22Rv1 (cell line): ENCODE measurements around the gene KCNQ1OT1.

Source experiments
- H3K27ac ChIP-seq: fragments of 450-650 bp; 2 replicates; pipeline ENCODE4 v1.5.1; 2017
- CTCF ChIP-seq: fragments of 450-650 bp; IDR thresholded peaks from 2 replicates; pipeline ENCODE4 v1.5.1; 2017; ENCODE audit warnings: mild to moderate bottlenecking
- ZFX ChIP-seq: fragments of 450-650 bp; IDR thresholded peaks from 2 replicates; pipeline ENCODE4 v1.6.1; 2017; ENCODE audit warnings: antibody characterized with exemption, borderline replicate concordance

KCNQ1OT1 gene

GRCh38 chr11:2691355-2691761 is 8.4 kb downstream of the KCNQ1OT1 start:
- H3K27ac ChIP-seq, result no peak overlapping the region
- TF ChIP-seq ZFX (no peak), CTCF (no peak)

DNA sequence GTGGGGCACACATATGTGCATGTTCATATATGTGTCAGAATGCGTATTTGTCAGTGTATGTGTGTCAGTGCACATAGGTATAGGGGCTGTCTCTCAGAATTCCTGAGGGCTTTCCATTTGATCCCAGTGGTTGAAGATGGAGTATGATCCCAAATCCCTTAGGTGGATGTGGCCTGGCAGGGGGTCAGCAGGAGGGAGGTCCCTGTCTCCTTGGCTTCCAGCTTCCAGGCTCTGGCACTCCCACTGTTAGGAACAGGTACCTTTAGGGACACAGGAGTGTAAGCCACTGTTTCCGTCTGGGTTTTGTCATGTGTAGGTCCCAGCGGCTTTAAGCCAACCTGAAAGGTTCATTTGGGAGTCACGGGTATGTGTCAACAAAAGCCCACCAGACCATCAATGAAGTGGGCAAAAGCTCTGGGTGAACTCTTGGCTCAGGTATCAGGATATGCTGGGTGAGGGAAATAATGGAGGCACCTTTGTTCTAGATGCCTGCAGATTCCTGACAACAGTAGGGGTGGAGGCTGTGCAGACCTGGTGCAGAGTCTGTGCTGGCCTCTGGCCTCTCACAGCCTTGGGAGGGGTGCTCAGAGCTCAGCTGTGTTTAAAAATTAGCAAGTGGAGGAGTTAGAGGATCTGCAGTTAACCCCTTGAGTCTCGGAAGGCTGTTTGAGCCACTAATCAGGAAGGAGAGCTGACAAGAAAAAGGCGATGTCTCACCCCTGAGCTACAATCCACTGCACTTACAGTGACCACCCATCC is 9.0 kb downstream of the KCNQ1OT1 start:
- no peak overlapping the region for H3K27ac ChIP-seq
- TF ChIP-seq ZFX, result no peak
- TF ChIP-seq CTCF, result no peak

GRCh38 chr11:2689651-2690575 is 9.9 kb downstream of the KCNQ1OT1 start:
- TF ChIP-seq ZFX, result no peak
- TF ChIP-seq CTCF, result no peak
- H3K27ac ChIP-seq, result no peak overlapping the region

DNA sequence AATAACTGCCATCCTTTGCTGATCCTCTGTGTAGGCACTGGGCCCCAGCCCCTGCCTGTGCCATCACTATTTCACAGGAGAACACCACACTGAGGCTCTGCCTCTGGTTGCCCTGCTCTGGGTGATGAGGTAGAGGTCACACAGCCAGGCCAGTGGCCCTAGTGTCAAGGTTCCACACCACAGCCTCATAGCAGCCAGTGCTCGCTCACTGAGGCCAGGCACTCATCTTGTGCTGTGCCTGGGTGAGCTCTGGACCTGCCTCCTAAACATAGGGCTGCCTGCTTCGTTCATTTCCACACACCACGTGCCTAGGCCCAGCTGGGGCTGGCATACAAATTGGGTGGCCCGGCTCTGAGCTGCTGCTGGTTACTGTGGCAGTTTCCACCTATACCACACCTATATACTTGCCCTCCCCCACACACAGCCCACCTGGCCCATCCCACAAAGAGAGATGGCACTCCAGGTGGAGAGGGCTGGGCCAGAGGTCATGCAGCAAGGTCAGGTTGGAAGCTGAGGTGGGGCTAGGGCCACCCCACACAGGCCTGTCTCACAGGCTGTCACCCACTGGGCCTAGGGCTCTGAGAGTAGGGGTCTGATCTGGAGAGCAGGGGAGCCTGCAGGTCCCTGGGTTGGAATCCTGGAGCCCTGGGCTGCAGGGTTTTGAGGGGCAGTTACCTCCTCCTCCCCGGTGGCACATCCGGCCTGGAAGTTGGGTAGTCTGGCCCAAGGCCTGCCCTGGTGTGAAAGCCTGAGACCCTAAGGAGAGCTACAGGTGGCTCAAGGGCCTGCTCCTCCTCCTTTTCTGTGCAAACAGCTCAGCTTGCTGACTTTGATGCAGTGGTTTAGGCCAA is 11.2 kb downstream of the KCNQ1OT1 start:
- no peak overlapping the region for H3K27ac ChIP-seq
- TF ChIP-seq ZFX (no peak), CTCF (no peak)

DNA sequence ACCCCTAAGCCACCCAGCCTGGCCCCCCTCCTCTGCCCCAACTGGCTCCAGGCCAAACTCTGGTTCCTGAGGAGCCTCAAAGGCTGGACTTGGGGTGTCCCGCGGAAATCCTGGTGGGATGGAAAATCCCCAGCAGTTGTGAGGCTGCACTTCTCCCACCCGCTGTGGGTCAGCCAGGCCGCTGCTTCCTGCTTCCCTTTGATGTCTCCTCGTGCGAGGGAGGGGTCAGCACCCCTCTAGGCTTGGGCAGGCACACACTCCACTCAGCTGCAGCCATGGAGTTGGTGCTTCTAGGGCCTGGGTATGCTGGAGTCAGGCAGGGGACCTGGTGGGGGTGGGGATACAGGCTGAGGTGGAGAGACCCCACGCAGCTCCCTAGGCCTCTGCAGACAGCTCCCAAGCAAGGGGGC is 12.0 kb downstream of the KCNQ1OT1 start:
- no peak for TF ChIP-seq CTCF
- TF ChIP-seq ZFX, result no peak

GRCh38 chr11:2687223-2687530 is 12.6 kb downstream of the KCNQ1OT1 start:
- no peak overlapping the region for H3K27ac ChIP-seq
- TF ChIP-seq CTCF (no peak), ZFX (no peak)

More for the DNA sequence above, 12.0 kb downstream of the KCNQ1OT1 start:
- H3K27ac ChIP-seq, result no peak overlapping the region
